Pancreas (tissue), 10 donors: ENCODE data around the gene SLC35E1. TPM values are rescaled to one million over a fixed set of nuclear protein-coding genes. Genes with fewer than 3 reads are reported as not detected.
A peak's percentile ranks its signal among the peaks of the same experiment; 100 is the strongest.

ENCODE experiments used
- ATAC-seq, 4 donors: fragments of 200-7000 bp; cut with Tn5 transposase; one replicate each; pipeline versions ENCODE4 v1.8.0 to v1.9.1; 2020; ENCODE audit warnings: mild to moderate bottlenecking in 4 of 4, moderate library complexity in 4 of 4
- DNase-seq, 6 donors: peaks; one replicate each; pipeline ENCODE4 v3.0.0-alpha.2; 2020
- FAIRE-seq: peaks from 2 replicates; lab custom pipeline; 2012; peaks lifted over from hg19 to GRCh38; lab: Jason Lieb, UNC
- H3K27ac ChIP-seq, 4 donors: fragments of 200-600 bp; sonication (generic); 1 replicate in 3 of 4; 2 replicates in 1 of 4; pipeline versions ENCODE4 v1.5.0 to v1.8.0; 2020
- H3K27me3 ChIP-seq, 4 donors: fragments of 200-600 bp; one replicate each; pipeline ENCODE4 v1.8.0; 2021
- H3K36me3 ChIP-seq, 3 donors: fragments of 200-600 bp; sonication (generic) in 1 of 3; one replicate each; pipeline versions ENCODE4 v1.5.0 to v1.8.0; 2020 to 2021
- H3K4me1 ChIP-seq, 3 donors: fragments of 200-600 bp; one replicate each; pipeline ENCODE4 v1.8.0; 2021
- H3K4me3 ChIP-seq, 4 donors: fragments of 200-600 bp; sonication (generic) in 2 of 4; one replicate each; pipeline versions ENCODE4 v1.5.0 to v1.8.0; 2020 to 2021
- H3K9me3 ChIP-seq, 4 donors: fragments of 200-600 bp; one replicate each; pipeline ENCODE4 v1.8.0; 2021
- WGBS, 2 donors: extraction: QIAGEN DNeasy Blood & Tissue Kit; methylation state at CpG; one replicate each; pipeline ENCODE4 v1.1.7; 2013; 5-methylcytosine and 5-hydroxymethylcytosine counted together
- intact Hi-C, 3 donors: fragments of 100-400 bp; cut with DNase I; formaldehyde crosslinking; loops; one replicate each; pipeline versions ENCODE4 v1.11.1 to v1.14.2; 2022
- polyA plus RNA-seq, 2 donors: library from polyadenylated mRNA; stranded (reverse); fragments of 200-250 nt; gene quantifications; one replicate each; pipeline ENCODE4 v1.2.3, GENCODE V29; 2013
- total RNA-seq, 6 donors: library from RNA; stranded (reverse); fragmentation: NEBNext Ultra II Directional in 4 of 6; extraction: Animal tissue kit (Norgen Biotek cat#: 25700) in 4 of 6; gene quantifications; one replicate each; pipeline versions ENCODE4 v1.2.1 to v1.2.4, GENCODE V29; 2021 to 2023
- TF ChIP-seq, protein P1 (sequence below), 4 donors: fragments of 200-600 bp; sonication (generic) in 3 of 4; IDR thresholded peaks; one replicate each; pipeline versions ENCODE4 v1.5.0 to v1.8.0; 2021; ENCODE audit warnings: antibody characterized with exemption in 4 of 4
- donor health status: healthy with polysubstance abuse.
- donor health status: DM: no; HTN: no; CAD: no; lungs with moderate emphysema.
- donor health status: DM: no; HTN: no; CAD: no.
- donor health status: control.
- donor health status: control.
- donor health status: Bipolar disorder and iron deficiency.
- donor health status: DM: yes; HTN: yes; CAD: no.
- donor health status: DM: no; HTN: no; CAD: no.
- donor health status: DM: no; HTN: no; CAD: no.
- donor health status: DM: yes; HTN: yes; CAD: no.

SLC35E1 gene
- total and polyA plus RNA-seq, 8 donors = 22.9 to 42.1 (median 34.0) TPM

DNA sequence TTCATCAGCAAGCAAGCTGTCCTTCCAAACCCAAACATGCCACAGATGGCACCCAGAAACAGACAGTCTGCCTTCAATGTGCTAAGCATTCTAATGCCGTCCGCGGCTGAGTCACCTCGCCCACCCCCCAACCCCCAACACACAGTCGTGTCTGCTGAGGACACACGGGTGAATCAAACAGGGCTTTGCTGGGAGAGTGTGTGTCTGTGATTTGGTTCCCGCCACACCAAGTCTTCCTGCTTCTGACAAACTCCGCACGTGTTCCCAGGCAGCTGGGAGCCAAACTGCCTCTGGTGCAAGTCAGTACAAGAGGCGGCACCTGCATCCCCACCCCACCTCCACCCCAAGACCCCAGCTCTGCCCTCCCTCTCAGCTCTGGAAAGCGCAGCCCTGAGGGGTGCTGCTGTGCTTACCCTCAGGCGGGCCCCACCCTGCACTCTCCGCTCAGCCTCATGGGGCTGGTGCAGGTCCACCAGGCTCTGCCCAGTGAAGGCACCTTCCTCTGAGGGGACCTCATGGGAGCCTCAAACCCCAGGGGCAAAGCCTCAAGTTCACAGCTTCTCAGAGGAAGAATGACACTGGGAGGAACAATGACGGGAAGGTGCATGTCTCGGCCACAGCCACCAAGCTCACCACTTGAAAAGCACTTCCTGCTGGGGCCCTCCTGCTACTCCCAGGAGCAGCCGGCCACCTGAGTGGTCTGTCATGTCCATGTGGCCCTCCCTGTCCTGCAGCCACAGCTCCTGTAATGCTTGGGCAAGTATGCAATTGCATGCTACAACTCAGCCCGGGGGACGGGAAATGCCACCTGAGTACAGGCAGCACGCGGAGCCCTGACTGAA is 15.0 kb upstream of the SLC35E1 start:
- Histone ChIP-seq H3K4me3 (peak overlapping the region in 1 of 4 donors; percentile 9), H3K27me3 (no peaks in the 10 kb centered on the region), H3K27ac (peak overlapping the region in 2 of 4 donors; percentile 2 to 74), H3K9me3 (no peaks in the 10 kb centered on the region), H3K4me1 (peaks cover 18 to 61% (median 18%) of the 10 kb centered on the region in 3 donors), H3K36me3 (no peaks in the 10 kb centered on the region)
- DNase-seq (peak in 1 of 6 donors; percentile 54), ATAC-seq (no peak), FAIRE-seq (no peak)
- WGBS, 2 donors = 66 to 71% methylated on average over 20 of the region's 20 CpGs
- TF ChIP-seq, protein P1, sequence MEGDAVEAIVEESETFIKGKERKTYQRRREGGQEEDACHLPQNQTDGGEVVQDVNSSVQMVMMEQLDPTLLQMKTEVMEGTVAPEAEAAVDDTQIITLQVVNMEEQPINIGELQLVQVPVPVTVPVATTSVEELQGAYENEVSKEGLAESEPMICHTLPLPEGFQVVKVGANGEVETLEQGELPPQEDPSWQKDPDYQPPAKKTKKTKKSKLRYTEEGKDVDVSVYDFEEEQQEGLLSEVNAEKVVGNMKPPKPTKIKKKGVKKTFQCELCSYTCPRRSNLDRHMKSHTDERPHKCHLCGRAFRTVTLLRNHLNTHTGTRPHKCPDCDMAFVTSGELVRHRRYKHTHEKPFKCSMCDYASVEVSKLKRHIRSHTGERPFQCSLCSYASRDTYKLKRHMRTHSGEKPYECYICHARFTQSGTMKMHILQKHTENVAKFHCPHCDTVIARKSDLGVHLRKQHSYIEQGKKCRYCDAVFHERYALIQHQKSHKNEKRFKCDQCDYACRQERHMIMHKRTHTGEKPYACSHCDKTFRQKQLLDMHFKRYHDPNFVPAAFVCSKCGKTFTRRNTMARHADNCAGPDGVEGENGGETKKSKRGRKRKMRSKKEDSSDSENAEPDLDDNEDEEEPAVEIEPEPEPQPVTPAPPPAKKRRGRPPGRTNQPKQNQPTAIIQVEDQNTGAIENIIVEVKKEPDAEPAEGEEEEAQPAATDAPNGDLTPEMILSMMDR (IDR thresholded peaks at IDR 0.05) = no peak
- intact Hi-C loops = no loop called here

DNA sequence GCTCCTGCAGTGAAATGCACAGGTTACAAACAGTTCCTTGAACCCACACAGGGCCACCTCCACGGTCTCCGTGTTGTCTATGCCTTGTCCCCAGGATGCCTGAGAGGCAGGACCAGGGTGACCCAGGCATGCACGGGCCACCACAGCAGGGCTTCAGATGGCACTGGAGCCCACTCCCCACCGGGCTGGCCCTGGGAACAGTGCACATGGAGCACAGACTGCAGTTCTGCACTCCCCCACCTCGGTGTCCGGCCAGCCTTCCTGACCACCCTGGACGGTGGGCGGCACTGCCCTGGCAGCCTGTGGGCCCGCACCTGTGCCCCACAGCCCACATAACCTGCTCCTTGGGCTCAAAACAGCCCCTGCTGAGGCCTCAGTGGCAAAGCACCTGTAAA is 14.3 kb upstream of the SLC35E1 start:
- 85 to 88% methylated on average over 9 of the region's 9 CpGs for WGBS, 2 donors
- Histone ChIP-seq H3K36me3 (no peaks in the 10 kb centered on the region), H3K27ac (peak overlapping the region in 2 of 4 donors; percentile 65 to 74), H3K4me3 (no peak overlapping the region), H3K4me1 (peaks cover 24 to 64% (median 25%) of the 10 kb centered on the region in 3 donors), H3K27me3 (no peaks in the 10 kb centered on the region), H3K9me3 (no peaks in the 10 kb centered on the region)
- TF ChIP-seq, protein P1 (IDR thresholded peaks at IDR 0.05) = no peak
- no peak for ATAC-seq
- FAIRE-seq = no peak
- intact Hi-C loops = no loop called here
- DNase-seq = peak in 1 of 6 donors; percentile 55

DNA sequence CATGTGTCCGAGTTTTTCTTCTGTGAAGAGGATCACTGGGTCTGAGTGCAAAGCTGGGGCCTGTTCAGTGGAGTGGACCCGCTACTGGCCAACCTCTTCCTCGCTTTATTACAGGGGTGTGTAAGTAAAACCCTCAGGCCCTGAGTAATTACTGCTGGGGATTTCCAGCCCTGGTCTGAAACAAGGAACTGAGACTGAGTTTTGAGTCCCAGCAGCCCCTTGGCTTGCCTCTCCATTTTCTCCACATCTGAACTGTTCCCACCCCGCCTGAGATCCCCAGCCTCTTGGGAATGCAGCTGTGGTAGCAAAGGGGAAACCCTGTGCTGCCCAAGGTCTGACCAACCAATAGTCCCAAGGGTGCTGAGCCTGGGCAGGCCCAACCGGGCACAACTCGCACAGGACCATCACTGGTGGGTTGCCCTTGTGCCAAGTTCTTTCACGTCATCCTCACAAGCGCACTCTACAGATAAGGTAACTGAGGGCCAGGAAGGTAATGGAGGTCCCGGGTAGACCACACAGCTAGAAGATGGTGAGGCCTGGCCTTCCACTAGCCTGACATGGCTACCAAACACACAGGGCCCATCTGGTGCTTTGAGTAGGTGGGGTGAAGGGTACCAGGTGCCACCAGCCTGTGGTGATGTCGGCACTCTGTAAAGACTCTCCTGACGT is 13.7 kb upstream of the SLC35E1 start:
- intact Hi-C loops = no loop called here
- FAIRE-seq = no peak
- Histone ChIP-seq H3K9me3 (no peaks in the 10 kb centered on the region), H3K36me3 (no peaks in the 10 kb centered on the region), H3K4me3 (no peak overlapping the region), H3K4me1 (peaks cover 29 to 69% (median 29%) of the 10 kb centered on the region in 3 donors), H3K27ac (peak overlapping the region in 2 of 4 donors; percentile 65 to 74), H3K27me3 (no peaks in the 10 kb centered on the region)
- DNase-seq = peak in 1 of 6 donors; percentile 27
- peak in 1 of 4 donors; percentile 11 for ATAC-seq
- TF ChIP-seq, protein P1 (IDR thresholded peaks at IDR 0.05) = no peak
- WGBS, 2 donors = 85 to 87% methylated on average over 11 of the region's 11 CpGs

DNA sequence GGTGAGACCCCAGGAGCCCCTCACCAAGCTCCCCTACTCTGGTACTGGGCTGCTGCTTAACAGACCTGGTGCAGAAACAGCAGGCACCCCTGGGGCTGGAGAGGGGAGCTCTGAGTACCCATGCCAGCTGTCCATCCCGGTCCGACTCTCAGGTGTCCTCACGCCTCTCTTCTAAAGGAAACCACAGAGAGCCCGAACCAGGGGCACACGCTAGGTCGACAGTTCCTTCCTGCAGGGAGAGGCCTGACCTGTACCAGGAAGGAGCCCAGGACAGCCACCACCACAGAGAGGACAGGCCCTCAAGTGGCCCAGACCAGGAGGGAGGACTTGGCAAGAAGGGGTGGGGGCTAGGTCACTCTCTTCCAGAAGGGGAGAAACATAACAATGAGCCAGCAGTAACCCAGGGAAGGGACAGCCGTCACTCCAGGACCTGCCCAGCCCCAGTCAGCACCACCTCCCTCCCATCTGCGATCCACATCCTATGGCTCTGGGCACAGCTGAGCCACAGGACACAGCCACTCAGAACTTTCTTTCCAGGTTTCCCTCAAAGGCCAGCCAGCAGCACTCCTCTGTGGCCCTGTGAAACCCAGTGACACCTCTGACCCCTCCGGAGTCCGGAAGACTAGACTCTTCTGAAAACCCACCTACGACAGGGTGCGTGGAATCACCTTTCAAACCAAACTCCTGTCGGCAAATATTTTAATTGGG is 13.0 kb upstream of the SLC35E1 start:
- no peak for ATAC-seq
- Histone ChIP-seq H3K9me3 (no peaks in the 10 kb centered on the region), H3K36me3 (no peaks in the 10 kb centered on the region), H3K27me3 (no peaks in the 10 kb centered on the region), H3K4me3 (peak overlapping the region in 1 of 4 donors; percentile 8), H3K27ac (peak overlapping the region; percentile 4 to 74 (median 52)), H3K4me1 (peaks cover 32 to 73% (median 32%) of the 10 kb centered on the region in 3 donors)
- TF ChIP-seq, protein P1 (IDR thresholded peaks at IDR 0.05) = no peak
- no peak for FAIRE-seq
- peak in 1 of 6 donors; percentile 47 for DNase-seq
- intact Hi-C loops = no loop called here
- 76 to 84% methylated on average over 13 of the region's 13 CpGs for WGBS, 2 donors
